GM12878 (cell line): ENCODE measurements around the gene LARGE1. TPM values are rescaled to one million over a fixed set of nuclear protein-coding genes. Genes with fewer than 3 reads are reported as not detected.

Experiments
- BMI1 ChIP-seq: fragments of 450-650 bp; IDR thresholded peaks from 2 replicates; pipeline ENCODE4 v1.6.1; 2016; ENCODE audit warnings: mild to moderate bottlenecking, moderate library complexity, borderline replicate concordance
- CHD4 ChIP-seq: fragments of 200-600 bp; sonication (generic); IDR thresholded peaks from 2 replicates; pipeline ENCODE4 v1.6.1; 2016; ENCODE audit warnings: mild to moderate bottlenecking
- CREB1 ChIP-seq: IDR thresholded peaks from 2 replicates; pipeline ENCODE4 v1.6.1; 2012; ENCODE audit warnings: low read depth, mild to moderate bottlenecking, inconsistent platforms
- DPF2 ChIP-seq: fragments of 450-650 bp; IDR thresholded peaks from 2 replicates; pipeline ENCODE4 v1.6.1; 2017; ENCODE audit warnings: mild to moderate bottlenecking
- EED ChIP-seq: sonication (generic); IDR thresholded peaks from 2 replicates; pipeline ENCODE4 v1.6.1; 2016; ENCODE audit warnings: antibody characterized with exemption, low read depth
- HSF1 ChIP-seq: fragments of 150-350 bp; IDR thresholded peaks from 2 replicates; pipeline ENCODE4 v1.6.1; 2014; ENCODE audit warnings: mild to moderate bottlenecking, low read depth, low read length
- IKZF1 ChIP-seq: fragments of 450-650 bp; conservative IDR thresholded peaks from 2 replicates; pipeline ENCODE4 v1.6.1; 2017; ENCODE audit warnings: antibody characterized with exemption, mild to moderate bottlenecking
- IRF3 ChIP-seq: fragments of 450-650 bp; IDR thresholded peaks from 2 replicates; pipeline ENCODE4 v1.6.1; 2014; ENCODE audit warnings: mild to moderate bottlenecking
- KAT2A ChIP-seq: conservative IDR thresholded peaks from 2 replicates; pipeline ENCODE4 v1.6.1; 2011; ENCODE audit warnings: low read depth, low read length; ENCODE audit not compliant: control insufficient read depth
- KLF5 ChIP-seq: fragments of 450-650 bp; IDR thresholded peaks from 2 replicates; pipeline ENCODE4 v1.6.1; 2014; ENCODE audit warnings: mild to moderate bottlenecking; ENCODE audit not compliant: partially characterized antibody
- MYC ChIP-seq: IDR thresholded peaks from 2 replicates; pipeline ENCODE4 v1.6.1; 2011; ENCODE audit warnings: mild to moderate bottlenecking, low read length, moderate library complexity, inconsistent platforms; ENCODE audit not compliant: insufficient read depth, insufficient replicate concordance, insufficient read length, severe bottlenecking
- NFIC ChIP-seq: IDR thresholded peaks from 2 replicates; pipeline ENCODE4 v1.6.1; 2012; ENCODE audit warnings: low read depth, mild to moderate bottlenecking, inconsistent platforms, low read length, moderate library complexity
- NFYB ChIP-seq: IDR thresholded peaks from 2 replicates; pipeline ENCODE4 v1.6.1; 2011; ENCODE audit warnings: low read depth, mild to moderate bottlenecking, low read length, improper control_type of control experiment, moderate library complexity; ENCODE audit not compliant: insufficient read depth
- PAX8 ChIP-seq: fragments of 450-650 bp; IDR thresholded peaks from 2 replicates; pipeline ENCODE4 v1.6.1; 2017; ENCODE audit warnings: mild to moderate bottlenecking, moderate library complexity
- POLR2A ChIP-seq: IDR thresholded peaks from 2 replicates; pipeline ENCODE4 v1.6.1; 2011; ENCODE audit warnings: low read depth, mild to moderate bottlenecking, low read length
- POLR2AphosphoS5 ChIP-seq: IDR thresholded peaks from 2 replicates; pipeline ENCODE4 v1.6.1; 2011; ENCODE audit warnings: mild to moderate bottlenecking, low read length, inconsistent platforms
- RBBP5 ChIP-seq: fragments of 200-600 bp; sonication (generic); conservative IDR thresholded peaks from 2 replicates; pipeline ENCODE4 v1.6.1; 2016
- RFX5 ChIP-seq: IDR thresholded peaks from 2 replicates; pipeline ENCODE4 v1.6.1; 2011; ENCODE audit warnings: low read depth, low read length, improper control_type of control experiment
- SIN3A ChIP-seq: IDR thresholded peaks from 2 replicates; pipeline ENCODE4 v1.6.1; 2012; ENCODE audit warnings: low read depth, low read length, improper control_type of control experiment
- SPI1 ChIP-seq: IDR thresholded peaks from 2 replicates; pipeline ENCODE4 v1.6.1; 2011; ENCODE audit warnings: low read depth, mild to moderate bottlenecking, low read length, moderate library complexity, borderline replicate concordance; ENCODE audit not compliant: insufficient read depth
- SREBF2 ChIP-seq: IDR thresholded peaks from 2 replicates; pipeline ENCODE4 v1.6.1; 2012; ENCODE audit warnings: mild to moderate bottlenecking, low read length
- SRF ChIP-seq, 2 experiments: IDR thresholded peaks; 2 replicates each; pipeline ENCODE4 v1.6.1; 2011; ENCODE audit warnings: low read depth in 2 of 2, low read length in 2 of 2, mild to moderate bottlenecking in 1 of 2, moderate library complexity in 1 of 2
- STAT3 ChIP-seq: IDR thresholded peaks from 2 replicates; pipeline ENCODE4 v1.6.1; 2011; ENCODE audit warnings: low read depth, low read length, improper control_type of control experiment
- TARDBP ChIP-seq: IDR thresholded peaks from 2 replicates; pipeline ENCODE4 v1.6.1; 2016; ENCODE audit warnings: borderline replicate concordance
- WRNIP1 ChIP-seq: IDR thresholded peaks from 2 replicates; pipeline ENCODE4 v1.6.1; 2011; ENCODE audit warnings: low read depth, low read length, improper control_type of control experiment, borderline replicate concordance
- YBX1 ChIP-seq: fragments of 450-650 bp; IDR thresholded peaks from 2 replicates; pipeline ENCODE4 v1.6.1; 2016; ENCODE audit warnings: antibody characterized with exemption
- ZBED1 ChIP-seq: IDR thresholded peaks from 2 replicates; pipeline ENCODE4 v1.6.1; 2016; ENCODE audit warnings: borderline replicate concordance
- ZNF207 ChIP-seq: fragments of 450-650 bp; IDR thresholded peaks from 2 replicates; pipeline ENCODE4 v1.6.1; 2014; ENCODE audit warnings: antibody characterized with exemption, mild to moderate bottlenecking, borderline replicate concordance
- ZNF274 ChIP-seq: IDR thresholded peaks from one replicate; pipeline ENCODE4 v1.8.0; 2011; ENCODE audit not compliant: insufficient read length, insufficient read depth
- ZNF384 ChIP-seq: IDR thresholded peaks from 2 replicates; pipeline ENCODE4 v1.6.1; 2012; ENCODE audit warnings: low read depth, mild to moderate bottlenecking, low read length, improper control_type of control experiment, borderline replicate concordance
- ZSCAN29 ChIP-seq: fragments of 450-650 bp; IDR thresholded peaks from 2 replicates; pipeline ENCODE4 v1.6.1; 2017; ENCODE audit warnings: mild to moderate bottlenecking, moderate library complexity
- polyA plus RNA-seq, 11 experiments: library from polyadenylated mRNA; depleted of rRNA in 4 of 11; unstranded in 6 of 11; stranded (reverse) in 5 of 11; fragments of >200 nt; fragmentation: Nextera tagmentation in 4 of 11; fragmentation: Illumina TruSeq in 1 of 11; extraction: Ambion mirVana in 4 of 11; extraction: Trizol in 1 of 11; gene quantifications; 1 replicate in 1 of 11; 2 replicates in 10 of 11; pipeline versions ENCODE4 v1.2.1 to v1.2.3, GENCODE V29; 2011 to 2016; ENCODE audit warnings: inconsistent platforms in 2 of 11, missing spikeins in 2 of 11, low read depth in 1 of 11
- total RNA-seq, 4 experiments: library from RNA; depleted of rRNA in 3 of 4; stranded (reverse); fragments of >200 nt in 3 of 4; fragmentation: Illumina TruSeq in 1 of 4; extraction: Trizol in 1 of 4; gene quantifications; 2 replicates each; pipeline versions ENCODE4 v1.2.1 to v1.2.3, GENCODE V29; 2013 to 2021

Gene LARGE1
- total and polyA plus RNA-seq, 10 of the 15 experiments (the other 5 are each of a cell fraction or from before 2014, with no cell fraction given): 3.2 to 41.4 (median 17.3) TPM

- TF ChIP-seq EED: peak; percentile 82
- no peak for TF ChIP-seq SREBF2
- TF ChIP-seq CREB1: no peak
- TF ChIP-seq SPI1: no peak
- no peak for TF ChIP-seq ZNF274
- no peak for TF ChIP-seq CHD4
- no peak for TF ChIP-seq TARDBP
- no peak for TF ChIP-seq SIN3A
- no peak for TF ChIP-seq NFYB
- no peak for TF ChIP-seq RBBP5
- TF ChIP-seq IRF3: no peak
- no peak for TF ChIP-seq DPF2
- no peak for TF ChIP-seq ZNF207
- no peak for TF ChIP-seq BMI1
- no peak for TF ChIP-seq PAX8
- TF ChIP-seq ZBED1: no peak
- TF ChIP-seq KLF5: no peak
- TF ChIP-seq MYC: no peak
- no peak for TF ChIP-seq YBX1
- TF ChIP-seq STAT3: no peak
- no peak for TF ChIP-seq ZSCAN29
- TF ChIP-seq POLR2AphosphoS5: no peak
- TF ChIP-seq ZNF384: no peak
- TF ChIP-seq NFIC: 0 out of 2 replicates have a peak, but pooled peaks have one; percentile 13
- no peak for TF ChIP-seq KAT2A
- TF ChIP-seq HSF1: no peak
- TF ChIP-seq WRNIP1: no peak
- peak; percentile 60; the same call in 1 of the 2 replicates for TF ChIP-seq IKZF1
- TF ChIP-seq SRF (IDR thresholded peaks at IDR 0.05; ENCODE audit: low read depth in 2 of 2, low read length in 2 of 2): no peak
- no peak for TF ChIP-seq POLR2A
- TF ChIP-seq RFX5: no peak
Observed at GRCh38 chr22:33917744-33918406, 2.4 kb downstream of the LARGE1 start (continued).
